Transverse colon (tissue), 4 donors: ENCODE results near the gene WDSUB1. TPM values are rescaled to one million over a fixed set of nuclear protein-coding genes. Genes with fewer than 3 reads are reported as not detected.

Experiments
- DNase-seq: peaks from one replicate; pipeline ENCODE4 v3.0.0-alpha.2; 2019
- H3K27ac ChIP-seq, 4 donors: fragments of 200-600 bp; sonication (generic); 2 replicates each; pipeline ENCODE4 v1.5.1; 2016 to 2018; ENCODE audit warnings: inconsistent platforms in 4 of 4
- H3K27me3 ChIP-seq: fragments of 200-600 bp; sonication (generic); 2 replicates; pipeline ENCODE4 v1.5.1; 2017; ENCODE audit warnings: inconsistent platforms
- H3K36me3 ChIP-seq, 4 donors: fragments of 200-600 bp; sonication (generic); 2 replicates each; pipeline ENCODE4 v1.5.1; 2017 to 2019; ENCODE audit warnings: inconsistent platforms in 4 of 4
- H3K4me1 ChIP-seq, 4 donors: fragments of 200-600 bp; sonication (generic); 2 replicates each; pipeline ENCODE4 v1.5.1; 2017 to 2020; ENCODE audit warnings: inconsistent platforms in 4 of 4
- H3K4me3 ChIP-seq, 4 donors: fragments of 200-600 bp; sonication (generic); 1 replicate in 1 of 4; 2 replicates in 3 of 4; pipeline versions ENCODE4 v1.5.1 to v1.6.1; 2017 to 2019; ENCODE audit warnings: inconsistent platforms in 4 of 4
- H3K9me3 ChIP-seq, 2 donors: fragments of 200-600 bp; sonication (generic); 2 replicates each; pipeline ENCODE4 v1.5.1; 2017 to 2019; ENCODE audit warnings: inconsistent platforms in 2 of 2
- EP300 ChIP-seq: sonication (generic); formaldehyde crosslinking; IDR thresholded peaks from one replicate; pipeline ENCODE4 v1.6.1; 2017; ENCODE audit warnings: antibody characterized with exemption, low read depth
- POLR2A ChIP-seq: fragments of 450-650 bp; IDR thresholded peaks from one replicate; pipeline ENCODE4 v1.6.1; 2016; ENCODE audit warnings: antibody characterized with exemption, mild to moderate bottlenecking, moderate library complexity
- POLR2AphosphoS5 ChIP-seq, 3 donors: sonication (generic); formaldehyde crosslinking; IDR thresholded peaks; one replicate each; pipeline ENCODE4 v1.6.1; 2016; ENCODE audit warnings: antibody characterized with exemption in 3 of 3
- WGBS, 2 donors: methylation state at CpG; one replicate each; pipeline ENCODE4 v1.1.5; 2018; ENCODE audit warnings: low coverage in 1 of 2; 5-methylcytosine and 5-hydroxymethylcytosine counted together
- in situ Hi-C, 4 donors: fragments of 200-750 bp; cut with MboI; loops; one replicate each; pipeline versions ENCODE4 v1.15.0 to v1.15.1; 2017; ENCODE audit warnings: low sequenced_read_pairs in 3 of 4, low pct_ligation_motif_present in 1 of 4, low pct_unique_long_range_greater_than_20kb in 1 of 4
- intact Hi-C: fragments of 100-400 bp; cut with DNase I; formaldehyde crosslinking; loops from one replicate; pipeline ENCODE4 v1.15.1; 2023; ENCODE audit warnings: low total_unique reads
- total RNA-seq, 4 donors: library from RNA; depleted of rRNA; stranded (reverse); fragments of >200 nt; gene quantifications; one replicate each; pipeline ENCODE4 v1.1.0, GENCODE V29; 2016
- TF ChIP-seq, protein P1 (sequence below), 5 experiments: fragments of 200-600 bp in 3 of 5; fragments of 450-650 bp in 2 of 5; sonication (generic) in 3 of 5; IDR thresholded peaks; 1 replicate in 2 of 5; 2 replicates in 3 of 5; pipeline ENCODE4 v1.5.1; 2016 to 2017; ENCODE audit warnings: antibody characterized with exemption in 5 of 5, inconsistent platforms in 3 of 5, mild to moderate bottlenecking in 2 of 5, moderate library complexity in 1 of 5

WDSUB1 gene
- total RNA-seq, 4 donors from 2014 or later, result 3.4 to 10.3 (median 9.1) TPM

DNA sequence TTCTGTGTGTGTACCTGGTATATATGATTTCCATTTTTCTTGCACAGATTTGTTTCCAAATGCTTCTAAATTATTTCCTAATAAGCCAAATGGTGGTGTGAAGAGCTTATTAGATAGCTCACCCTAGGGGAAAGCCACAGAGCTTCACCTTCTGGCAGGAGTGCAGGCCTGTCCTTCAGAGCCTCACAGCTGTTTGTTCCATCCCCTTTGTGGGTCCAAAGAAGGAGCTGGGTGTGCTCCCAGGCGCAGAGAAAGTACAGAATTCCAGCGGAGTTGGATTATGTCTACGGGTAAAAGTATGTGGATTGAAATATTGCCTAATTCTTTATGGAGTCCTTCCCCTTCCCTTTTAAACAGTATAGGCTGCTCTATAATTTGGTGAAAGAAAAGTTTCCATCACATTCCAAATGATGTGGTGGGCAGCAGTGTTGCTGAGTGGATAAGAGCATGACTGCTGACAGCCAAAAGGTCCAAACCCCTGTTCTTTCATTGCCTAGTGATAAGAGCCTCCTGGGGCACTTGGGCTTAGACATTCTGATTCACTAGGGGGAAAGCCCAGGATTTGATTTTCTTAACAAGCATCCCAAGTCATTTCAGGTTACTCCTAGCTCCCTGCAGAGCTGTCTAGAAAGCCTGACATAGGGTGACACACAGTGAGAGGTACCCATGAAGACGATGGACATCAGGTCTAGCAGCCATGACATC, 86.6 kb downstream of the WDSUB1 start:
- H3K4me3 ChIP-seq, result no peak overlapping the region
- H3K27ac ChIP-seq, result no peak overlapping the region
- TF ChIP-seq POLR2AphosphoS5 (IDR thresholded peaks at IDR 0.05) (no peak), POLR2A (no peak), EP300 (no peak)
- TF ChIP-seq, protein P1, sequence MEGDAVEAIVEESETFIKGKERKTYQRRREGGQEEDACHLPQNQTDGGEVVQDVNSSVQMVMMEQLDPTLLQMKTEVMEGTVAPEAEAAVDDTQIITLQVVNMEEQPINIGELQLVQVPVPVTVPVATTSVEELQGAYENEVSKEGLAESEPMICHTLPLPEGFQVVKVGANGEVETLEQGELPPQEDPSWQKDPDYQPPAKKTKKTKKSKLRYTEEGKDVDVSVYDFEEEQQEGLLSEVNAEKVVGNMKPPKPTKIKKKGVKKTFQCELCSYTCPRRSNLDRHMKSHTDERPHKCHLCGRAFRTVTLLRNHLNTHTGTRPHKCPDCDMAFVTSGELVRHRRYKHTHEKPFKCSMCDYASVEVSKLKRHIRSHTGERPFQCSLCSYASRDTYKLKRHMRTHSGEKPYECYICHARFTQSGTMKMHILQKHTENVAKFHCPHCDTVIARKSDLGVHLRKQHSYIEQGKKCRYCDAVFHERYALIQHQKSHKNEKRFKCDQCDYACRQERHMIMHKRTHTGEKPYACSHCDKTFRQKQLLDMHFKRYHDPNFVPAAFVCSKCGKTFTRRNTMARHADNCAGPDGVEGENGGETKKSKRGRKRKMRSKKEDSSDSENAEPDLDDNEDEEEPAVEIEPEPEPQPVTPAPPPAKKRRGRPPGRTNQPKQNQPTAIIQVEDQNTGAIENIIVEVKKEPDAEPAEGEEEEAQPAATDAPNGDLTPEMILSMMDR (IDR thresholded peaks at IDR 0.05), result no peak
- intact Hi-C loops (no loop called here), in situ Hi-C loops (no loop called here)
- peaks cover 0 to 17% (median 9%) of the 10 kb centered on the region in 4 donors for H3K4me1 ChIP-seq
- DNase-seq, result no peak
- H3K36me3 ChIP-seq, result peaks cover 0 to 10% (median under 1%) of the 10 kb centered on the region in 4 donors
- no peaks in the 10 kb centered on the region for H3K27me3 ChIP-seq
- WGBS, 2 donors, result 97 to 98% methylated on average over 4 of the region's 4 CpGs
- H3K9me3 ChIP-seq, result no peaks in the 10 kb centered on the region

DNA sequence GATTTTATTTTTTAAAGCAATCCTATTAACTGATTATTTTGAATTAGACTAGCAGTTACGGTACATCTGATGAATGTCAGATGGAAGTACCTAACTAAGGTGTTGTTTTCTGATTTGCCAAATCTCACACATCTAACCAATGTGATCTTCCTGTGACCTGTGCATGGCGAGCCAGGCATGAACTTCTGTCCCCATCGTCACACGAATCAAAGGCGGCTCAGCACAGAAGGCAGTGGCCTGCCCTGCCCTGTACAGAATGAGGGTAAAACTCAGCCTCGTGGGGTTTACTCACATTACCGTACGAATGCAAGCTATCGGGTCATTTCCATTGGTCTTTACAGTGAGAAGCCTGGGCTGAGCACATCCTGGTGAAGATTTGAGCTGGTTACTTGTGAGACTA, 87.3 kb downstream of the WDSUB1 start:
- Histone ChIP-seq H3K9me3 (no peaks in the 10 kb centered on the region), H3K27ac (no peak overlapping the region), H3K27me3 (no peaks in the 10 kb centered on the region), H3K4me3 (no peak overlapping the region), H3K36me3 (peaks cover 0 to 10% (median 4%) of the 10 kb centered on the region in 4 donors), H3K4me1 (peaks cover 0 to 17% (median 9%) of the 10 kb centered on the region in 4 donors)
- 94 to 100% methylated on average over 1 to 9 of the region's 9 CpGs for WGBS, 2 donors
- in situ Hi-C loops (no loop called here), intact Hi-C loops (no loop called here)
- no peak for DNase-seq
- TF ChIP-seq EP300 (no peak), POLR2A (no peak), POLR2AphosphoS5 (IDR thresholded peaks at IDR 0.05) (no peak)
- TF ChIP-seq, protein P1 (IDR thresholded peaks at IDR 0.05), result no peak

DNA sequence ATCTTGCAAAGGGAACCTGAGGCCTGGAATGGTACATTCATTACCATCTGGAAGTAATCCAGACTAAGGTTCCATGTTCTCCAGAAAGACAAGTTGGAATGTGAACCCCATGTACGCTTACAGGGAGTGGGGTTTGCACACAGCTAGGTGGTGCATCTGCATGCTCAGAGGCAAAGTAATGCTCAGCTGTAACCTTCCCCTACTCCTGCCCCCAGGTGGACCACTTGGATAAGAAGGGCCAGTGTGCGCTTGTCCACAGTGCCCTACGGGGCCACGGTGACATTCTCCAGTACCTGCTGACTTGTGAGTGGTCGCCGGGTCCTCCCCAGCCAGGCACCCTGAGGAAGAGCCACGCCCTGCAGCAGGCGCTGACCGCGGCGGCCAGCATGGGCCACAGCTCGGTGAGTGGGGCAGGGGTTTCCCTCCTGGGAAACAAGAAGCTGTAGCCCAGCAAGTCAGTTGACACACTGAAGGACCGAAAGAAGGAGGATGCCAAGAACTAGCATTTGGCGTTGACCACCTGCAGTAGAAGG, 90.0 kb downstream of the WDSUB1 start:
- Histone ChIP-seq H3K4me1 (peaks cover 0 to 5% (median under 1%) of the 10 kb centered on the region in 4 donors), H3K27me3 (no peaks in the 10 kb centered on the region), H3K27ac (no peak overlapping the region), H3K36me3 (peaks cover 0 to 10% (median 4%) of the 10 kb centered on the region in 4 donors), H3K9me3 (no peaks in the 10 kb centered on the region), H3K4me3 (no peak overlapping the region)
- in situ Hi-C loops, result no loop called here
- intact Hi-C loops, result no loop called here
- no peak for TF ChIP-seq EP300
- TF ChIP-seq, protein P1 (IDR thresholded peaks at IDR 0.05), result no peak
- no peak for TF ChIP-seq POLR2AphosphoS5 (IDR thresholded peaks at IDR 0.05)
- no peak for TF ChIP-seq POLR2A
- no peak for DNase-seq
- 95% methylated on average over 13 of the region's 14 CpGs; no CpG with 5 or more reads in 1 of the 2 donors for WGBS, 2 donors

DNA sequence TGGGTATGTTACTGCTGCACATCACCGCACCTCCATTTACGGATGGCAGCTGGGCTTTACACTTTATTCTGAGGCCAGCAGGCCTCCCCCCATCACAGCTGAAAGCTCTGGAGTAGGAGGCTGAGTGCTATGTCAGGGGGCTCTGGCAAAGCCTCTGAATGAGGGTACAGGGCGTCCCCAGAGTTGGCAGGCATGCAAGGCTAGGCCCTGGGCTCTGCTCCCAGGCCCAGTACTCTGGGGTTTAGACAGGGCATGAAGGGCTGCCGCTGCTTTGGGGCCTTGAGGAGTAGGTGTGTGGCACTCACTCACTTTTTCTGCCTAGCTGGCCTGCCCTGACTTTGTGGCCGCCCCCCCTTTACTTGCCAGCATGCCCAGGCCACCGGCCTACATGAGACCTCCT, 90.8 kb downstream of the WDSUB1 start:
- no peak for DNase-seq
- TF ChIP-seq, protein P1 (IDR thresholded peaks at IDR 0.05), result no peak
- TF ChIP-seq POLR2A, result no peak
- in situ Hi-C loops (no loop called here), intact Hi-C loops (no loop called here)
- Histone ChIP-seq H3K9me3 (no peaks in the 10 kb centered on the region), H3K36me3 (peaks cover 0 to 10% (median 4%) of the 10 kb centered on the region in 4 donors), H3K4me1 (no peaks in the 10 kb centered on the region), H3K27ac (no peak overlapping the region), H3K27me3 (no peaks in the 10 kb centered on the region), H3K4me3 (no peak overlapping the region)
- WGBS, 2 donors, result 94 to 96% methylated on average over 2 to 6 of the region's 6 CpGs
